Neutrophil (primary cell): Measurements from ENCODE around the gene TMEM252.

Experiments
- H3K27ac ChIP-seq: fragments of 200-600 bp; sonication (generic); 2 replicates; pipeline ENCODE4 v1.5.1; 2016; ENCODE audit warnings: mild to moderate bottlenecking, moderate library complexity
- H3K27me3 ChIP-seq: fragments of 200-600 bp; sonication (generic); 2 replicates; pipeline ENCODE4 v1.6.0; 2016; ENCODE audit warnings: mild to moderate bottlenecking
- H3K36me3 ChIP-seq: fragments of 200-600 bp; sonication (generic); 2 replicates; pipeline ENCODE4 v1.5.1; 2017
- H3K4me1 ChIP-seq, 2 experiments: fragments of 200-600 bp in 1 of 2; sonication (generic) in 1 of 2; 1 replicate in 1 of 2; 2 replicates in 1 of 2; pipeline versions ENCODE4 v1.5.1 to v1.6.1; 2013 to 2016; ENCODE audit warnings: low read depth in 1 of 2, low read length in 1 of 2, mild to moderate bottlenecking in 1 of 2, moderate library complexity in 1 of 2; ENCODE audit not compliant: control insufficient read depth in 1 of 2, insufficient read depth in 1 of 2
- H3K4me3 ChIP-seq, 2 experiments: fragments of 200-600 bp in 1 of 2; sonication (generic) in 1 of 2; 1 replicate in 1 of 2; 2 replicates in 1 of 2; pipeline ENCODE4 v1.5.1; 2013 to 2016; ENCODE audit warnings: low read depth in 1 of 2, low read length in 1 of 2, mild to moderate bottlenecking in 1 of 2, moderate library complexity in 1 of 2
- H3K9me3 ChIP-seq: fragments of 200-600 bp; sonication (generic); 2 replicates; pipeline ENCODE4 v1.5.1; 2016
- CTCF ChIP-seq: fragments of 200-600 bp; sonication (generic); IDR thresholded peaks from 2 replicates; pipeline ENCODE4 v1.5.1; 2016; ENCODE audit warnings: antibody characterized with exemption

Gene TMEM252

DNA sequence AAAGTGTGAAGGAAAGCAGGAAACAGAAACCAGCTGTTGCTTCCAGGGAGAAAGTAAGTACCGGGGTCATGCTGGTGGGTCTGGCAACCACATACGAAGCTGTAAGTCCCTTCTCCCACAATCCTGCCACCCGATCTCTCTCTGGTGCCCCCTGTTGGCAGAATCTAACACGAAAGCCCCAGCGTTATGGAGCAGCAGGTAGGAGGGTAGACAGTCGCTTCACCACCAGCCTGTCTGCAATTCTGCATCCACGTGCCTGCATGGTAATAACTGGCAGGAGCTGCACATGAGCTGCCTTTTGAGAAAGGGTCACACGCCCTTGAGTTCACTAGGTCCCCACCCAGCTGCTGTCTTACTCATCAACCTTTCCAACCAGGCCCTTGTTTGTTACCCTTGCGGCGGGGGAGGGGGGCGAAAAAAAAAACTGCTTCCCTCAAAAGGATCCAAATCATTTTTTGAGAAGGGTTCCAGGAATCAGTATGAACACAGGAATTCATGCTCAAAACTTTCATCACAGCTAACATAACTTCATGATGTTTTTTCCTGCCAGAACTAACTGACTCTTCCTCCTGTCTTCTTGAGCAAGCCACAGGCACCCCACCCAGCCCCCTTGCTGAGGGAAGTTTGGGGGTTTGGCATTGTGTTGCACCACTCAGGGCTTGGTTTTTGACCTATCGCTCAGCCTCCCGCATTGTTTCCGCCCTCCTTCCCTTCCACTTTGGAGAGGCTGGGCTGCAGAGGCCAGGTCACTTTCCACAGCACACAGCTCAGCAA is 19.6 kb upstream of the TMEM252 start:
- peak overlapping the region; percentile 96 for H3K27ac ChIP-seq
- no peaks in the 10 kb centered on the region for H3K27me3 ChIP-seq
- peak overlapping the region; percentile 39 to 53 for H3K4me3 ChIP-seq
- peaks cover 87 to 100% of the 10 kb centered on the region in 2 experiments for H3K4me1 ChIP-seq
- H3K9me3 ChIP-seq: no peaks in the 10 kb centered on the region
- peak; percentile 85 for TF ChIP-seq CTCF
- H3K36me3 ChIP-seq: peaks cover 11% of the 10 kb centered on the region

DNA sequence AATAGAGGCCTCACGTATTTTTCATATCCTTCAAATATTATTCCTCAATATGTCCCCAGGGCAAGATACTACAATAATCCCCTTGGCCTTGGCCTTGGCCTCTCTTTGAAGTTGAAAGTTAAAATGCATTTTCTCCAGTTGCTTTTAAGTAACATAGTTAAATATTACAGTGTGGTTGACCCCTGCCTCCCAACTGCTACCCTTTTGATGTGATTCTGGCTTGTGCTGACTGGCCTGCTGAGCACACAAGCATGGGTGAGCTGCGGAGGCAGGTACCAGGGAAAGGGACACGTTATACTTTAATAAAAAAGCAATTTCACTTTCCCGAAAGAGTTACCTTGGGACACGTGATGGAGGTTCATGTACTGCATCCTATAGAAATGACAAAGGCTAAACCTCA is 17.9 kb upstream of the TMEM252 start:
- Histone ChIP-seq H3K27me3 (no peaks in the 10 kb centered on the region), H3K36me3 (peaks cover 11% of the 10 kb centered on the region), H3K9me3 (no peaks in the 10 kb centered on the region), H3K4me1 (peaks cover 71 to 94% of the 10 kb centered on the region in 2 experiments), H3K4me3 (no peak overlapping the region), H3K27ac (peak overlapping the region; percentile 96)
- TF ChIP-seq CTCF: no peak

DNA sequence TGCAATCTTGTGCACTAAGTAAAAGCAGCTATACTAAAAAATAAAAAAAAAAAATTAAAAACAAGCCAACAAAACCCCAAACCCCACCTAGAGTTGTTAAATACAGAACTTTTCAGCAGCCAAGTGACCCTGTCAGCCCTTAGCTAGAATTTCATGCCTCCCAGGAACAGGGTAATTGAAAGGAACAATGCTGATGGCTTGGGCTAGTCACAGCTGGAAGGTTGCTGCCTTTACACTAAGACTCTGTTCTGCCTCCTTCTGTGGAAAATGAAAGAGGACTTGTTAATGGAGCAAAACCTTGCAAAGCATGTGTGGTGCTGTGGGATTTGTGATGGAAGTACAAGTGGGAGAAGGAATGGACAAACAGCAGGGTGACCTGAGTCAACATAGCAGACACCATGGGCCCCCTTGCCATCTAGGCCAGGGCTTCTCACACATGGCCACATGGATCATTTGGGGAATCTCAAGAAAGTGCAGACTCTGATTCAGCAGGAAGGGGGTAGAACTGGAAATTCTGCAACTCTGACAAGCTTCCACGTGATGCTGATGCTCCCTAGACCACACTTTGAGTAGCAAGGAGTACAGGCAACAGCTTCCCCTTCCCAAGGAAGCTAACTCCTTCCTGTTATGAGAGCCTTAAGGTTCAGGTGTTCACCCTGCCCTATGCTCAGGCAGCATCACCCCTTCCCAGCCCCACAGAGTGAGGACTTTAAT is 14.9 kb upstream of the TMEM252 start:
- H3K4me1 ChIP-seq: peaks cover 63 to 89% of the 10 kb centered on the region in 2 experiments
- no peak overlapping the region for H3K4me3 ChIP-seq
- no peaks in the 10 kb centered on the region for H3K9me3 ChIP-seq
- TF ChIP-seq CTCF: no peak
- H3K27ac ChIP-seq: peak overlapping the region; percentile 96
- no peaks in the 10 kb centered on the region for H3K27me3 ChIP-seq
- H3K36me3 ChIP-seq: peaks cover 11% of the 10 kb centered on the region

DNA sequence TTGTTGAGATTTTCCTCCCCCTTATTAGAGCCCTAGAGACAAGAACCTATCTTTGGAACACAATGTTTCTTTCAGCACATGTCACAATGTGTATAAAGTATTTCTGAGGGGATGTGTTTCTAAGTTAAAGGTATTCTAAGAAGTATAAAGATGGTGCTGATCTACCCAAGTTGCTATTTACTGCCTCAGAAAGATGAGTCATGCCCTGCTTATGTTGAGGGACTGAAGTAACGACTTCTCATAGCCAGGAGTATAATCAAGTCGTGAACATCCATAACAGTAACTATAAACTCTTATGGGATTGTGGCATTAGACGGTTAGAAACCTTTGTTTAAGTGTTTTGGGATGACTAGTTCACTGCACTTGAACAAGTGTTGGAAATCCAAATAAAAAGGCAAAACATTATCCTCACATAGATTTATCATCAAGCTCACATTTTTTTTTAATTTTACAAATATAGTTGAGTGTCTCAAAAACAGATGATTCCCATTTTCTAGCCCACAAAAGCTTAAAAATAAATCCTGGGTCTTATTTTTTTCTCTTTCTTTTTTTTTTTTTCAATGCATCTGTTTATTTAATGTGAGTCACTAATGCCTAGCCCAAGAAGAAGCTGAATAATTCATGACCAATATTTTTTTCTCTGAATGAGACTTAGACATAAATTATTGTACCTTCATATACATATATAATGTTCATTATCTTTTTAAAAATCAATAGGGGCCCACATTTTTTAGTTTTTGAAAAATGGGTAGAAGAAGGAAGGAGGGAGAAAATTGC is 12.2 kb upstream of the TMEM252 start:
- Histone ChIP-seq H3K27me3 (no peaks in the 10 kb centered on the region), H3K4me1 (peaks cover 69 to 89% of the 10 kb centered on the region in 2 experiments), H3K9me3 (no peaks in the 10 kb centered on the region), H3K4me3 (no peak overlapping the region), H3K27ac (peak overlapping the region; percentile 88), H3K36me3 (peaks cover 2% of the 10 kb centered on the region)
- TF ChIP-seq CTCF: no peak

DNA sequence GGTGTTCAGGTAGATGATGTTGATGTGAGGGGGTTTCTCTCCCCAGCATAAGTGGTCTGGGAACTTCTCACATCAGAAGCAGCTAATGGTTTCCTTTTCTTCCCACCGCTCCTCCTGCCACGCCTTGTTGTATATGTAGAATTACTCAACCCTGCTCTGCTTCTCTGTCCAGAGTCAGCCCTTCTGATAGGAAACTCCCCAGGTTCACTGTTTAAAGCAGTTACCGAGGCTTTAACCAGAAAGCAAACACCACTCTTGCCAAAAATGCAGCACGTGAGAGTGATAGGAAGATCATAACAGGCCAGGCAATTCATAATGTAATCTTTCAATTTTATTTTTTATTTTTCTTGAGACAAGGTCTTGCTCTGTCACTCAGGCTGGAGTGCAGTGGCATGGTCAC is 10.5 kb upstream of the TMEM252 start:
- H3K27ac ChIP-seq: peak overlapping the region; percentile 88
- peaks cover 74 to 86% of the 10 kb centered on the region in 2 experiments for H3K4me1 ChIP-seq
- peak overlapping the region; percentile 38 to 42 for H3K4me3 ChIP-seq
- no peaks in the 10 kb centered on the region for H3K9me3 ChIP-seq
- TF ChIP-seq CTCF: no peak
- no peaks in the 10 kb centered on the region for H3K27me3 ChIP-seq
- no peaks in the 10 kb centered on the region for H3K36me3 ChIP-seq
